ENCODE results near the gene IFT57.
"Not testable (repeated sequence)": the region's sequence is repeated elsewhere in the genome, so short reads cannot be mapped to it uniquely, and the experiment has no call there.

DNA sequence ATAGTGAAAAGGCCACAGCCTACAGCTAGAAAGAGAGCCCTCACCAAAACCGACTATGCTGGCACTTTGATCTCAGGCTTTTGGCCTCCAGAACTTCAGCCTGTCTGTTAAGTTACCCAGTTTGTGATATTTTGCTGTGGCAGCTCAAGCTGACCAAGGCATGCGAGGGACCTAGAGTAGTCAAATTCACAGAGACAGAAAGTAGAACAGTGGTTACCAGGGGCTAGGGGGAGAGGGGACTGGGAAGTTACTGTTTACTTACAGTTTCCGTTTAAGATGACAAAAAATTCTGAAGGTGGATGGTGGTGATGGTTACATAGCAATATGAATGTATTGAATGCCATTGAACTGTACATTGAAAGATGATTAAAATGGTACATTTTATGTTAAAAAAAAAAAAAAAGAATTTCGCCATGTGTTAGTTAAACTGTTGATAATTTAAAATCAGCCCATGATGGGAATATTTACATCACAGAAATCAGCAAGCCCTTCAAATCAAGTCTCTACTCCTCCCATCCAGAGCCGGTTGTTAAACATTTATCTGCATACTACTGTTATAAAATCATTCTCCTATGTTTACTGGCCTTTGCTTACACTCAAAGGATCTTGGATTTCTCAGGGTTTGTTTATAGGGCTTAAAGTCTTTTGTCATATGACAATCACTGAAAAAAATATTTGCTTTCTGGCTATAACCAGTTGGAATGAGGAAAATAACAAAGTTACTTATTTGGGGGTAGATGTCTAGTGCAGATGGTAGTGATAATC lies 42.5 kb upstream of the IFT57 start:
- TF ChIP-seq CTCF (IDR thresholded peaks at IDR 0.05); ZFX (IDR thresholded peaks at IDR 0.05; ENCODE audit: borderline replicate concordance): not testable (repeated sequence)

Data from 22Rv1 (cell line).